Measurements from ENCODE around the gene HIPK2. TPM values are rescaled to one million over a fixed set of nuclear protein-coding genes. Genes with fewer than 3 reads are reported as not detected.
A peak's percentile ranks its signal among the peaks of the same experiment; 100 is the strongest.

Gene HIPK2
- total and polyA plus RNA-seq, 2 experiments from 2014 or later, result 7.3 to 16.9 TPM

- TF ChIP-seq REST (IDR thresholded peaks at IDR 0.05; ENCODE audit: unreplicated experiment) (no peak), POLR2AphosphoS5 (IDR thresholded peaks at IDR 0.05; ENCODE audit: low read depth) (no peak), ZNF331 (CRISPR knock-in tag; IDR thresholded peaks at IDR 0.05; ENCODE audit: low read depth) (no peak)
- TF ChIP-seq, protein P1, sequence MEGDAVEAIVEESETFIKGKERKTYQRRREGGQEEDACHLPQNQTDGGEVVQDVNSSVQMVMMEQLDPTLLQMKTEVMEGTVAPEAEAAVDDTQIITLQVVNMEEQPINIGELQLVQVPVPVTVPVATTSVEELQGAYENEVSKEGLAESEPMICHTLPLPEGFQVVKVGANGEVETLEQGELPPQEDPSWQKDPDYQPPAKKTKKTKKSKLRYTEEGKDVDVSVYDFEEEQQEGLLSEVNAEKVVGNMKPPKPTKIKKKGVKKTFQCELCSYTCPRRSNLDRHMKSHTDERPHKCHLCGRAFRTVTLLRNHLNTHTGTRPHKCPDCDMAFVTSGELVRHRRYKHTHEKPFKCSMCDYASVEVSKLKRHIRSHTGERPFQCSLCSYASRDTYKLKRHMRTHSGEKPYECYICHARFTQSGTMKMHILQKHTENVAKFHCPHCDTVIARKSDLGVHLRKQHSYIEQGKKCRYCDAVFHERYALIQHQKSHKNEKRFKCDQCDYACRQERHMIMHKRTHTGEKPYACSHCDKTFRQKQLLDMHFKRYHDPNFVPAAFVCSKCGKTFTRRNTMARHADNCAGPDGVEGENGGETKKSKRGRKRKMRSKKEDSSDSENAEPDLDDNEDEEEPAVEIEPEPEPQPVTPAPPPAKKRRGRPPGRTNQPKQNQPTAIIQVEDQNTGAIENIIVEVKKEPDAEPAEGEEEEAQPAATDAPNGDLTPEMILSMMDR (conservative IDR thresholded peaks at IDR 0.05; ENCODE audit: low read depth in 2 of 2), result no peak
Measured at GRCh38 chr7:139772873-139773272, 4.9 kb downstream of the HIPK2 start (continued).

- H3K27ac Mint-ChIP-seq, result peak overlapping the region; percentile 16; the same call in 1 of the 2 replicates
- H3K27ac ChIP-seq (ENCODE audit: low read depth), result no peak overlapping the region
- H3K4me3 Mint-ChIP-seq, result no peak overlapping the region
- TF ChIP-seq REST (IDR thresholded peaks at IDR 0.05; ENCODE audit: unreplicated experiment) (no peak), JUNB (IDR thresholded peaks at IDR 0.05; ENCODE audit: unreplicated experiment) (no peak), CREB1 (CRISPR knock-in tag; IDR thresholded peaks at IDR 0.05; ENCODE audit: low read depth) (no peak), POLR2AphosphoS5 (IDR thresholded peaks at IDR 0.05; ENCODE audit: low read depth) (no peak), STAT1 (IDR thresholded peaks at IDR 0.05; ENCODE audit: unreplicated experiment) (no peak), ETS1 (IDR thresholded peaks at IDR 0.05) (no peak), ZNF331 (CRISPR knock-in tag; IDR thresholded peaks at IDR 0.05; ENCODE audit: low read depth) (no peak)
- TF ChIP-seq, protein P1 (conservative IDR thresholded peaks at IDR 0.05; ENCODE audit: low read depth in 2 of 2), result no peak
Measured at GRCh38 chr7:139772115-139772514, 5.7 kb downstream of the HIPK2 start.

More at GRCh38 chr7:139772115-139772514, 5.7 kb downstream of the HIPK2 start:
- Mint-ChIP-seq H3K9me3 (no peaks in the 10 kb centered on the region; the same call in 2 of the 3 replicates), H3K36me3 (ENCODE audit: low read depth) (peaks cover 4% of the 10 kb centered on the region; the same call in 2 of the 3 replicates), H3K4me1 (peaks cover 39% of the 10 kb centered on the region), H3K27me3 (ENCODE audit: insufficient read depth, low read depth, poor library complexity) (peaks cover 17% of the 10 kb centered on the region)
- Histone ChIP-seq H3K4me3 (no peak overlapping the region), H3K27me3 (ENCODE audit: insufficient read depth) (peaks cover 13% of the 10 kb centered on the region), H3K36me3 (ENCODE audit: insufficient read depth) (no peaks in the 10 kb centered on the region; the same call in 1 of the 2 replicates), H3K4me1 (ENCODE audit: insufficient read depth) (peaks cover 14% of the 10 kb centered on the region), H3K9me2 (ENCODE audit: insufficient read depth) (no peaks in the 10 kb centered on the region; the same call in 1 of the 2 replicates), H3K4me2 (no peak overlapping the region), H4K20me1 (replicated peaks; ENCODE audit: insufficient read depth) (peaks cover 7% of the 10 kb centered on the region; the same call in 1 of the 2 replicates), H3K79me2 (replicated peaks; ENCODE audit: insufficient read depth) (peaks cover 57% of the 10 kb centered on the region), H2AFZ (no peak overlapping the region), H3F3A (replicated peaks; ENCODE audit: low read depth) (0 out of 2 replicates have a peak, but pooled peaks cover 6% of the 10 kb centered on the region)
- ATAC-seq, result no peak
- no peak for DNase-seq (ENCODE audit: low spot score)

All from GM23338 (cell line).